D721Med (cell line): Measurements from ENCODE around the gene ABCB8.

Experiments
- DNase-seq: peaks from one replicate; pipeline ENCODE4 v3.0.0; 2011; ENCODE audit warnings: low spot score; ENCODE audit not compliant: insufficient read length
- FAIRE-seq: peaks from 2 replicates; lab custom pipeline; 2011; peaks lifted over from hg19 to GRCh38; lab: Jason Lieb, UNC
- CTCF ChIP-seq: IDR thresholded peaks from 2 replicates; pipeline ENCODE4 v1.5.1; 2012; ENCODE audit warnings: mild to moderate bottlenecking, control low read depth; ENCODE audit not compliant: insufficient read depth; ENCODE audit errors: missing control alignments

Gene ABCB8

GRCh38 chr7:150992833-150993302, 35.4 kb upstream of the ABCB8 start:
- FAIRE-seq, result no peak
- no peak for TF ChIP-seq CTCF
- no peak for DNase-seq

GRCh38 chr7:150993511-150993910, 34.7 kb upstream of the ABCB8 start:
- FAIRE-seq (no peak), DNase-seq (no peak)
- no peak for TF ChIP-seq CTCF

- FAIRE-seq (no peak), DNase-seq (no peak)
- TF ChIP-seq CTCF, result no peak
Measured at GRCh38 chr7:150994141-150994837, 34.0 kb upstream of the ABCB8 start.

GRCh38 chr7:150994838-150995510, 33.3 kb upstream of the ABCB8 start:
- no peak for TF ChIP-seq CTCF
- FAIRE-seq (no peak), DNase-seq (no peak)

- no peak for FAIRE-seq
- TF ChIP-seq CTCF, result no peak
Measured at GRCh38 chr7:150996376-150997074, 31.7 kb upstream of the ABCB8 start.

GRCh38 chr7:150997075-150997511, 31.2 kb upstream of the ABCB8 start:
- no peak for TF ChIP-seq CTCF
- FAIRE-seq (no peak), DNase-seq (no peak)

More at GRCh38 chr7:150996376-150997074, 31.7 kb upstream of the ABCB8 start:
- no peak for DNase-seq
